GM23248 (cell line): Measurements from ENCODE around the gene SNRNP27.

Source experiments
- EZH2 ChIP-seq: fragments of 200-600 bp; sonication (generic); IDR thresholded peaks from 2 replicates; pipeline ENCODE4 v1.6.1; 2018; ENCODE audit warnings: antibody characterized with exemption, mild to moderate bottlenecking; ENCODE audit not compliant: insufficient read depth, poor library complexity, severe bottlenecking
- EZH2phosphoT487 ChIP-seq: fragments of 200-600 bp; sonication (generic); IDR thresholded peaks from 2 replicates; pipeline ENCODE4 v1.6.1; 2018; ENCODE audit warnings: antibody characterized with exemption, moderate library complexity, mild to moderate bottlenecking, low read depth; ENCODE audit not compliant: insufficient read depth

DNA sequence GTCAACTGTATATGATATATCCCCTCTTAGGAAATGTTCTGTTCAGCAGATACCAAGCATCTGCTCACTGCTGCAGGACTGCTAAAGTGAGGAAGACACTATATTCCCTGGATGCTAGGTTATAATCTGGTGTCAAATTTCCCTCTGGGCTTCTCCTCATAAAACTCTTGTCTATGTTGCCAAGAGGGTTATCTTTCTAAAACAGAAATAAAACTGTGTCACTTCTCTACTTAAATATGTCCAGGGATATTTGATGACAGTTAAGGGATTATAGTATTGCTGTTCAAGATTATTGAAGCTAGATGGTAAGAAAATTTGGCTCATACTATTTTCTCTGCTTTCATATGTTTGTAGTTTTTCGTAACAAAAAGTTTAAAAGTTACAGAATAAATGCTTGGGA, 30.5 kb upstream of the SNRNP27 start:
- TF ChIP-seq EZH2, result no peak
- TF ChIP-seq EZH2phosphoT487, result no peak
